GM19438 (cell line): Measurements from ENCODE around the gene PLPPR4.
"Not testable (repeated sequence)": the region's sequence is repeated elsewhere in the genome, so short reads cannot be mapped to it uniquely, and the experiment has no call there.

Experiments used
- ATAC-seq: cut with Tn5 transposase; IDR thresholded peaks from one replicate; pipeline ENCODE4 v1.9.1; 2021; ENCODE audit warnings: low read depth; ENCODE audit not compliant: unreplicated experiment

Gene PLPPR4

GRCh38 chr1:99268021-99268420 is 3.7 kb downstream of the PLPPR4 start:
- ATAC-seq = no peak

- ATAC-seq = no peak
Measured at GRCh38 chr1:99269321-99269720, 5.0 kb downstream of the PLPPR4 start.

GRCh38 chr1:99270646-99271045 is 6.4 kb downstream of the PLPPR4 start:
- ATAC-seq = no peak

DNA sequence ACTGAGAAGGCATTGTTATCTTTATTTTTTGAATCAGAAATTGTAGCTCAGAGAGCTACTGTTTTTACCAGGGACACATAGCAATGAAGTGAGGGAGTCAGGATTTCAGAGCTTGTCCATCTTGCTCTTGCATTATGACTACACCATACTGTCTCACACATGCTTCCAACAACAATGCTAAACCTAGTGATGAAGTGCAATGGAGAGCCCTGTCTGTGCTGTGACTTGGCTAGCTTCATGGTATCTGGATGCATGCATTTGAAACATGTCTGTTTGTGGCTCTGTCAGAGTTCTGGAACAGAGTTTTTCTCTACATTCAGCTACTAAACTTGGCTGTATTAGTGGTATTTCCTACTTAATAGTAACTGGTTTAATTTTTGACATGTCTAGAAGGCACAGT is 7.0 kb downstream of the PLPPR4 start:
- ATAC-seq = no peak

DNA sequence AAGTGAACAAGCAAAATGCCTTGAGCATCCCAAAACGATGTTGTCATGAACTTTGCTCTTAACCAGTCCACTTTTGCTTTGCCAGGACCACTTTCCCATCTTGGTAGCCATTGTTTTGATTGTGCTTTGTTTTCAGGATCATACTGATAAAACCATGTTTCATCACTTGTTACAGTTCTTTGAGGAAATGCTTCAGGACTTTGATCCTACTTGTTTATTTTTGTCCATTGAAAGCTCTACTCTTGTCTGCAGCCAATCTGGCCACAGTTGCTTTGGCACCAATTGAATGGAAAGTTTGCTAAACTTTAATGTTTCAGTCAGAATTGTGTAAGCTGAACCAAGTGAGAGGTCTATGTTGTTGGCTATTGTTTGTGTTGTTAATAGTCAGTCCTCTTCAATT is 12.8 kb downstream of the PLPPR4 start:
- ATAC-seq = no peak

- no peak for ATAC-seq
Measured at GRCh38 chr1:99279525-99279924, 15.2 kb downstream of the PLPPR4 start.

GRCh38 chr1:99281105-99281504 is 16.8 kb downstream of the PLPPR4 start:
- ATAC-seq = no peak

DNA sequence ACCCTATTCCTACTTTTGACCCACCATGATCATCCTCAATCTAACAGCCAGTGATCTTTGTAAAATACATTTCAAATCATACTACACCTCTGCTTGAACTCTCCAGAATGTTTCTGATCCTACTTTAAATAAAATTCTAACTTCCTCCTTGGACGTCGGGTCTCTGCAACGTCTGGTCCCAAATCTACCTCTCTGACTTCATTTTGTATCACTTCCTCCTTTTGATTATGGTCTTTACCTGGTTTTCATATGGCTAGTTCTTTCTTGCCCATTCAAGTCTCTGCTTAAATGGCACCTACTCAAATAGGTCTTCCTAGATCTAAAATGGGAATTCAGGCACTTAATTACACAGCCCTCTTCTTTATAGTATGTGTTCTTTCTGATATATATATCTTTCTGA is 18.2 kb downstream of the PLPPR4 start:
- no peak for ATAC-seq

DNA sequence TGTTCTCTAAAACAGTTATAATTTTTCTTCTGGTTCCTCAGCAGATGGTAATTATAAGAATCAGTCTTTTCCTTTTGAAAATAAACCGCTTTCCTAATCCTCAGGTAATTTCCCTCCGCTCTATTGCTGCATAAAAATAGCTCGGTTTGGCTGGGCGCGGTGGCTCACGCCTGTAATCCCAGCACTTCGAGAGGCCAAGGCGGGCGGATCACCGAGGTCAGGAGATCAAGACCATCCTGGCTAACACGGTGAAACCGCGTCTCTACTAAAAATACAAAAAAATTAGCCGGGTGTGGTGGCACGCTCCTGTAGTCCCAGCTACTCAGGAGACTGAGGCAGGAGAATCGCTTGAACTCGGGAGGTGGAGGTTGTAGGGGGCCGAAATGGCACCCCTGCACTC is 19.2 kb downstream of the PLPPR4 start:
- not testable (repeated sequence) for ATAC-seq

DNA sequence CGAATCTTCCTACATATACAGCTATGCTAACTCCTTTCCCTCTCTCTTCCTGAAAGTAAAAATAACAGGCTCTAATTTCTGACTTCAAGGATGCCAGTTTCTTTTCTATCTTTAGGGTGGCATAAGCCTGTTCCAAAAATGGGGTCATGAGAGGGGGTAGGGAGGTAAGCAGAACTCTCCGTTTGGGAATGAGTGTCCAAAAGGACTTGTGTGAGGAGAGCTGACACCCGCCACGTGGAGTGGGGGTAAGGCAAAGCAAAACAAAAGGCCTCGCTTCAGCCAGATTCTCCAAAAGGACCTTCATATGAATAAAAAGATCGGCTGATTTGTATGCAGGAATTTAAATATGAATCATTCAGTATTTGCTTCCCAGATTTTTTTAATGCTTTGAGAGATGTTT is 28.6 kb downstream of the PLPPR4 start:
- ATAC-seq = no peak

GRCh38 chr1:99297923-99298322 is 33.6 kb downstream of the PLPPR4 start:
- no peak for ATAC-seq

GRCh38 chr1:99304725-99305282 is 40.5 kb downstream of the PLPPR4 start:
- ATAC-seq = no peak

- no peak for ATAC-seq
Measured at GRCh38 chr1:99305626-99306025, 41.3 kb downstream of the PLPPR4 start.

GRCh38 chr1:99306056-99306455 is 41.8 kb downstream of the PLPPR4 start:
- ATAC-seq = no peak

- ATAC-seq = no peak
Measured at GRCh38 chr1:99306644-99307043, 42.4 kb downstream of the PLPPR4 start.

- ATAC-seq = no peak
Measured at GRCh38 chr1:99315305-99315704, 51.0 kb downstream of the PLPPR4 start.

- ATAC-seq = no peak
Measured at GRCh38 chr1:99326215-99326949, 62.1 kb downstream of the PLPPR4 start.

DNA sequence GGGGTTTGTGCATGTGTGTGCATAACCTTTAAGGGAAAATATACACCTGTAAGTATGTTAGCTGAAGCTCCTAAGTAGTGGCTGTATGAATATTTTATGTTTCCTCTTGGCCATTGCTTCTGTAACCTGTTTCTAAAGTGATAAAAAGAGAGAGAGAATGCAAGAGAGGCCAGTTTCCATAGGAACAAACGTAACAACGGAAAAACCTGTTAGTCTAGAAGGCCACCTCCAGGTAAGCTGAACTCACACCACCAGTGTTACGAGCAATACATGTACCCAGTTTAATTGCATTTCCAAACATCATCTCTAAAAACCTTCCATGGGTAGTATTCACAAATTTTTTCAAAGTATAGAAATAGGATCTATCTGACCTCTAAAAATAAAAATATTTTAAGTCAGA is 63.1 kb downstream of the PLPPR4 start:
- ATAC-seq = no peak

DNA sequence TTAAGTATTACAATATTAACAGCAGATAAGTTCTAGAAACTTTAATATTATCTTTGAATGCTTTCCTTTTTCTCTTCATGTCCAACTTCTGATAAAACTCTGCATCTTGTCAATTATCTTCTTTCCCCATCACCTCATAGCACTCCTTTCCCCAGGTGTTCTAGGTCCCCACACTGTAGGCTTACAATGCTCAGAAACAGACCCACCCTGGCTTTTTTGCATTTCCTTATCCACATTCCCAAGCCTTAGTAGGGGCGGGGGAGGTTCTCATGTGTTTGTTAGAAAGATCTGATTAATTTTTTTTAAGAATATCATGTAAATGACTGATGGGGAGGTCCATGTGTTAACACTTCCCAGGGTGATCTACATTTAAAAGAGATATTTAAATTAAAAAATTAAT is 63.9 kb downstream of the PLPPR4 start:
- no peak for ATAC-seq

GRCh38 chr1:99331083-99331482 is 66.8 kb downstream of the PLPPR4 start:
- ATAC-seq = no peak

GRCh38 chr1:99331636-99332035 is 67.3 kb downstream of the PLPPR4 start:
- no peak for ATAC-seq

DNA sequence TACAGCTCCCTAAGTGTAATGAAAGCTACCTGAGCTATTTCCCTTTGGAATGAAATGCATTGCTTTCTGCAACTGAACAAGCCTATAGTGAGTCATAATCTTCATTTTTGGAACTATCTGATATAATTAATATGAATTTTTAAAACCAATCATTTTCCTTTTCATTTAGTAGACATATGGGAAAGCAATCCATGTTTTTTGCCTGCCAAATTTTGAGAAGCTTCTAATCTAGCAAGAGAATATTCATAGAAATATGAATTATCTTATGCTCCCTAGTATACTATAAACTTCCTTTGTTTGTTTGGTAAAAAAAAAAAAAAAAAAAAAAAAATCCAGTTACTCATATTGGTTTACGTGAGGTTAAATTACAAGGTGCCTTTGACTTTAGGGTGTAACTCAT is 68.3 kb downstream of the PLPPR4 start:
- ATAC-seq = no peak

GRCh38 chr1:99334991-99335390 is 70.7 kb downstream of the PLPPR4 start:
- ATAC-seq = no peak
